Mucosa of descending colon (tissue), 3 donors: Measurements from ENCODE around the gene PKNOX2. TPM values are rescaled to one million over a fixed set of nuclear protein-coding genes. Genes with fewer than 3 reads are reported as not detected.

Experiments
- ATAC-seq: fragments of 200-7000 bp; cut with Tn5 transposase; one replicate; pipeline ENCODE4 v1.9.1; 2020; ENCODE audit warnings: mild to moderate bottlenecking, moderate library complexity
- DNase-seq, 3 donors: peaks; one replicate each; pipeline ENCODE4 v3.0.0-alpha.2; 2020
- H3K36me3 ChIP-seq: fragments of 200-600 bp; one replicate; pipeline ENCODE4 v1.8.0; 2021; ENCODE audit warnings: low read depth, mild to moderate bottlenecking
- H3K4me1 ChIP-seq: fragments of 200-600 bp; one replicate; pipeline ENCODE4 v1.8.0; 2021; ENCODE audit warnings: low read depth, mild to moderate bottlenecking
- H3K4me3 ChIP-seq: fragments of 200-600 bp; one replicate; pipeline ENCODE4 v1.8.0; 2021; ENCODE audit warnings: mild to moderate bottlenecking
- H3K9me3 ChIP-seq: fragments of 200-600 bp; one replicate; pipeline ENCODE4 v1.8.0; 2021; ENCODE audit warnings: mild to moderate bottlenecking
- CTCF ChIP-seq: fragments of 200-600 bp; IDR thresholded peaks from one replicate; pipeline ENCODE4 v1.8.0; 2022; ENCODE audit warnings: antibody characterized with exemption, mild to moderate bottlenecking
- intact Hi-C, 2 donors: fragments of 100-400 bp; cut with DNase I in 1 of 2; cut with micrococcal nuclease in 1 of 2; formaldehyde crosslinking; loops; one replicate each; pipeline versions ENCODE4 v1.11.0 to v1.11.1; 2022; cut with DNase I, micrococcal nuclease
- total RNA-seq, 3 donors: library from RNA; stranded (reverse); fragmentation: NEBNext Ultra II Directional in 2 of 3; extraction: Animal tissue kit (Norgen Biotek cat#: 25700) in 2 of 3; gene quantifications; one replicate each; pipeline versions ENCODE4 v1.2.1 to v1.2.4, GENCODE V29; 2021 to 2023
- donor health status: DM: no; HTN: no; CAD: no; lungs with moderate emphysema.
- donor health status: DM: no; HTN: no; CAD: no.
- donor health status: DM: no; HTN: yes; CAD: no.

The PKNOX2 gene
- total RNA-seq, 3 donors from 2014 or later = 1.5 to 4.0 (median 1.9) TPM

GRCh38 chr11:125176866-125177265 is 12.3 kb downstream of the PKNOX2 start:
- no peak for TF ChIP-seq CTCF

GRCh38 chr11:125177543-125177942 is 13.0 kb downstream of the PKNOX2 start:
- ATAC-seq (no peak), DNase-seq (no peak)
- no peak for TF ChIP-seq CTCF
- Histone ChIP-seq H3K9me3 (no peaks in the 10 kb centered on the region), H3K4me3 (no peak overlapping the region), H3K36me3 (no peaks in the 10 kb centered on the region), H3K4me1 (no peaks in the 10 kb centered on the region)
- intact Hi-C loops = no loop called here

More at GRCh38 chr11:125176866-125177265, 12.3 kb downstream of the PKNOX2 start:
- no peaks in the 10 kb centered on the region for H3K36me3 ChIP-seq
- no peak for ATAC-seq
- no peak for DNase-seq
- no peaks in the 10 kb centered on the region for H3K9me3 ChIP-seq
- H3K4me3 ChIP-seq = no peak overlapping the region
- H3K4me1 ChIP-seq = no peaks in the 10 kb centered on the region
- intact Hi-C loops = no loop called here

- Histone ChIP-seq H3K36me3 (no peaks in the 10 kb centered on the region), H3K4me1 (no peaks in the 10 kb centered on the region), H3K9me3 (no peaks in the 10 kb centered on the region), H3K4me3 (no peak overlapping the region)
- no peak for DNase-seq
- ATAC-seq = no peak
- intact Hi-C loops = no loop called here
- no peak for TF ChIP-seq CTCF
Observed at GRCh38 chr11:125179346-125179745, 14.8 kb downstream of the PKNOX2 start.

GRCh38 chr11:125179895-125180294 is 15.3 kb downstream of the PKNOX2 start:
- Histone ChIP-seq H3K36me3 (no peaks in the 10 kb centered on the region), H3K4me1 (no peaks in the 10 kb centered on the region), H3K9me3 (no peaks in the 10 kb centered on the region), H3K4me3 (no peak overlapping the region)
- DNase-seq (no peak), ATAC-seq (no peak)
- no peak for TF ChIP-seq CTCF
- intact Hi-C loops = no loop called here

GRCh38 chr11:125180413-125181305 is 16.1 kb downstream of the PKNOX2 start:
- Histone ChIP-seq H3K36me3 (no peaks in the 10 kb centered on the region), H3K4me1 (no peaks in the 10 kb centered on the region), H3K4me3 (no peak overlapping the region), H3K9me3 (no peaks in the 10 kb centered on the region)
- DNase-seq (no peak), ATAC-seq (no peak)
- intact Hi-C loops = no loop called here
- no peak for TF ChIP-seq CTCF
